Urothelium cell line (cell line): ENCODE data around the gene STX18.

Experiments
- DNase-seq: peaks from one replicate; pipeline ENCODE4 v3.0.0; 2011; ENCODE audit warnings: low spot score, mixed read lengths
- FAIRE-seq: peaks from 2 replicates; lab custom pipeline; 2011; peaks lifted over from hg19 to GRCh38; lab: Jason Lieb, UNC

The STX18 gene

DNA sequence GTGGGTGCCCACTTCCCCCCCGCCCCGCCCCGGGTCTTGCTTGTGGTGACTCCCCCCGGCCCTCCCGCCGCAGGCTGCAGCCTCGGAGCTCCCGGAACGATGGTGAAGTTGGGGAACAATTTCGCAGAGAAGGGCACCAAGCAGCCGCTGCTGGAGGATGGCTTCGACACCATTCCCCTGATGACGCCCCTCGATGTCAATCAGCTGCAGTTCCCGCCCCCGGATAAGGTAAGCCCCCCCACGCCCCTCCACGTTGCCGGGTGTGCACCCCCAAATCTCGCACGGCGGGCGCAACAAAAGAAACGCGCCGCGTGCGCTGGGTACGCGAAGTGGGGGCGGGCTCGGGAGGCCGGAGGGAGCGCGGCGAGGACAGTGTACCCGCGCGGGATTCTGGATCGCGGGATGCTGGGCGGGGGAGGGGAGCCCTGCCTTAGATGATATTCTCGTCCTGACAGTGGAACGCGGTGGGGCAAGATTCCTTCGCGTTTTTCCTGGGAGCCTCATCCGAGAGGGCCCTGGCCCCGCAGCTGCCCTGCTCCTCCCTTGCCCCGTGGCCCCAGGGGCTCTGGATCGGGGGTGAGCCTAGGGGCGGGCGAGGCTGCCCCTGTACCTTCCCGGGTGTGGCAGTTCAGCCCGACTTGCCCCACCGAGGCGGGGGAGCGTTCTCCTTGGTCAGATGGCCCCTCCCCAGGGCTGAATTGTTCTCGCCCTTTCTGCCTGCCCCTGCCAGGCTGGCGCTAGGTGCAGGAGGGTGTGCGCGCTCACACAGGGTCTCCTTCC lies 154.1 kb downstream of the STX18 start:
- DNase-seq (no peak), FAIRE-seq (no peak)

DNA sequence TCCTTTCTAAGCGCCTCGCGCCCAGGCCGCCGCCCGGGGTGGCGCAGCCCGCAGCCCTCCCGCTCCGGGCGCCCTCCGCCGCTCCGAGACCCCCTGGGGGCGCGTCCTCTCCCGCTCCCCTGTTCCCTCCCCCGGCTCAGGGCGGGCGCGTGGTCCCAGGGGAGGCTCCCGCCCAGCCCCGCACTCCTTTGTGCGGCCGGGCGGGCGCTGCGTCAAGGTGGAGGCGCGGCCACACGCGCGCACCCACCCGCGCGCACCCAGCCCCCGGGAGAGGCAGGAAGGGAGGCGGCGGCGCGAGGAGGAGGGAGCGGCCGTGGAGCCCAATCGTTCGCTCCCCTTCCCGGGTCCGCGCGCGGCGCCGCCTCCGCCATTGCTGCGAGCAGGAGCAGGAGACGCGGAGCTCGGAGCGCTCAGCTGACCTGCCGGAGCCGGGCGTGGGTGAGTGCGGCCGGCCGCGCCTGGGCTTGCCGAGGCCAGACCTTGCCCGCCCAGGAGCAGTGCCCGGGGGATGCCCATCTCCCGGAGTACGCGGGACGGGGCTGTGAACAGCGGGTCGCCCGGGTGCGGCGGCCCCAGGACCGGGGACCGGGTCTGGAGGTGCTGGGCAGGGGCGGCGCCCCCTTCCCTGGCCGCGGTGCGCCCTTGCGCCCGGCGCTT lies 155.0 kb downstream of the STX18 start, which contains the start of gene NSG1:
Gene NSG1, plus strand, starts transcription at position 367 of the 657 bp plus-strand sequence. CDS start 528 bp downstream, outside the sequence.
- DNase-seq (peak; percentile 62), FAIRE-seq (no peak)

- DNase-seq (peak; percentile 59), FAIRE-seq (no peak)
Measured at GRCh38 chr4:4386296-4386735, 155.5 kb downstream of the STX18 start.

GRCh38 chr4:4385729-4386295 lies 156.0 kb downstream of the STX18 start:
- FAIRE-seq (no peak), DNase-seq (no peak)

GRCh38 chr4:4384837-4385236 lies 157.0 kb downstream of the STX18 start:
- peak; percentile 8 for DNase-seq
- FAIRE-seq: no peak

- no peak for DNase-seq
- no peak for FAIRE-seq
Measured at GRCh38 chr4:4383085-4383484, 158.8 kb downstream of the STX18 start.

GRCh38 chr4:4379540-4380087 lies 162.2 kb downstream of the STX18 start:
- no peak for DNase-seq
- FAIRE-seq: no peak

DNA sequence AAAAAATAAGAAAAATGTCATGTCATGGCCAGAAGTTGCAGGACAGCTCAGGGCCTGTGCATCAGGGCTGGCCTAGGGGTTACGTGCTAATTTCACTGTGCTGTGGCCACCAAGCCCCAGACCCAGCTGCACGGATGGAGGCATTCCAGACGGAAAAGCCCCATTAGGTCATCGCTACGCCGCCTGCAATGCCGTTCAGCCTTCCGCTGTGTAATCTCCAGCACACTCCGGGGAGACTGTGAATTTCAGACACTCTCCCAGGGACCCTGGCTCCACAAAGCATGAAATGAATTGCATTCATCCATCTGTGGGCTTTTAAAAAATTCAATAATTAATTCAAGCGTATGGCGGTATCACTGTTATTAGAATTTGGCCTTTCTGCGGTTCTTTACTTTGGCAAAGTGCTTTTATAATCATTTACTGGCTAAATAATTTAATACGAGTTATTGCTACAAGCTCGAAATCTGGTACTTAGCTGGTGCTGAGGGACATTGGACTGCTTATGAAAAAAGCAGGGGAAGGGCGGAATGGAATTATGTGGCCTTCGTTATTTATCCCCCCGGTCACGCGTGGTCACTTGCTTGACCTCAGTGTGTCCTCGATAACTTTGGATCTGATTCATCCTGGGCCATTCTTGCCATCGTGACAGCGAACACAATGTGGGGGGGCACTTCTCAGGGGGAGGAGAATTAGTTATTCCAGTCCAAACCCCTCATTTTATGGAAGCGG lies 164.0 kb downstream of the STX18 start:
- FAIRE-seq (no peak), DNase-seq (no peak)

DNA sequence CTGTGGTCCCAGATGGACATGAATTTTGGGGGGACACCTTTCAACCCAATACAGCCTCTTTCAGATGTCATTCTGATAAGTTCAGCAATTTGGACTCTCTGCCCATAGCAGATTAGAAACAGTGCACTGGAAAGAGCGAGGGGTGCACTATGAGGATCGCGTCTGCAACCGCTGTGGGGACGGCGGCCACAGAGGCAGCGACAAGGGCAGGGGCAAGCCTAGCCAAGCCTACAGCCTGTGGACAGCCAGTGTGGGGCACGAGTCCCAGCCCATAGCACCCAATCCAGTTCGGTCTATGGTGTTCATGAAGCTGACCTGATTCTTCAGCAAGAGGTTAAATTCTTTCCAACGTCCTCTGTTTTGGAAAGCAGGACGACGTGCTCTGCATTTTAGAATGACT lies 164.7 kb downstream of the STX18 start:
- FAIRE-seq (no peak), DNase-seq (no peak)

GRCh38 chr4:4376074-4376473 lies 165.8 kb downstream of the STX18 start:
- no peak for FAIRE-seq
- DNase-seq: no peak

- DNase-seq: no peak
- FAIRE-seq: no peak
Measured at GRCh38 chr4:4374388-4375098, 167.3 kb downstream of the STX18 start.
